ENCODE data around the gene HMG20A. TPM values are rescaled to one million over a fixed set of nuclear protein-coding genes. Genes with fewer than 3 reads are reported as not detected.

Gene HMG20A
- total RNA-seq, 1 experiment from 2014 or later, result 60.2 TPM

DNA sequence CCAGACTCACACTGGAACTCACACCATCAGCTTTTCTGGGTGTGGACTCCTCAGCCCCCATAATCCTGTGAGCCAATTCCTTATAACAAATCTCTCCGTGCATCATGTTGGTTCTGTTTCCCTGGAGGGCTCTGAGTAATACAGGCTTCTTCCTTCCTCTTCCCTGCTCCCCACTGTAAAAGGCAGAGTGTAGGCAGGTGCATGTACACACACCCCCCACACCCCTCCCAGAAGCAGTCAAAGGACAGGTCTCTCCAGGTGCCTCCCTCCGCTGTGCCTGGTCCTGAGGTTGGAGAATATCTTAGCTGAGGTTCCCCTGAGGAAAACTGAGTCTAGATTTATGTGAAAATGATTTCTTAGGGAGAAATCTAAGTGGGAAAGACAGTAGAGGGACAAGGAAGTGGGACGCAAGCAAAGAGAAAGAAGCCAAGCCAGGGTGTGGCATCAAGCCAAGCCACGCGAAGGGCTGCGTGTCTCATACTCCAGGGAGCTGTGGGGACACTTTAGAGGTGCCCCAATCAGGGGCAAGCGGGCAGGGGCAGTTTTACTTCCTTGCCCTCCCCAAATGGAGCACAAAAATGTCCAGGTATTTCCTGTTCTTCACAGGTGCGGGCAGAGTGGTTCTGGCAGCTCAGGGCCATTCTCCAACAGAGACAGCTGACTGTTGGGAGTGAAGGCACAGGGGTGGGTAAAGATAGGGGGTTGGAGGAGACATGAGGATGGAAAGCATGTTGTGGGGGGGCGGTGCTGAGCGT, 86.6 kb downstream of the HMG20A start:
- no peak overlapping the region for H2BK20ac ChIP-seq (ENCODE audit: low read depth, low read length, poor library complexity, severe bottlenecking)
- peaks cover 71 to 78% of the 10 kb centered on the region in 2 experiments for H3K4me1 Mint-ChIP-seq
- H4K20me1 ChIP-seq (ENCODE audit: control insufficient read depth, insufficient read depth, insufficient read length), result no peaks in the 10 kb centered on the region
- no peaks in the 10 kb centered on the region for H3K79me1 ChIP-seq (ENCODE audit: insufficient read depth, low read depth, low read length, poor library complexity, severe bottlenecking)
- H3K23ac ChIP-seq (ENCODE audit: insufficient read length, low read depth, low read length), result no peak overlapping the region
- H4K8ac ChIP-seq (replicated peaks; ENCODE audit: insufficient read length, low read depth, low read length), result no peak overlapping the region
- no peak overlapping the region for H3K56ac ChIP-seq (ENCODE audit: insufficient read length, low read depth, low read length)
- no peak overlapping the region for H3K4me2 ChIP-seq (ENCODE audit: insufficient read depth, insufficient read length, low read length)
- peak overlapping the region in 1 of 2 experiments; percentile 19; a peak in 1 of 5 replicates for H3K4me3 Mint-ChIP-seq
- no peak overlapping the region for H2AK5ac ChIP-seq (ENCODE audit: insufficient read length, low read length)
- no peak overlapping the region for H3K9ac ChIP-seq (ENCODE audit: extremely low read depth, insufficient read length, low read length)
- no peak for DNase-seq
- H3K27ac Mint-ChIP-seq, result peak overlapping the region in 2 of 3 experiments; percentile 56 to 67; a peak in 4 of 7 replicates
- H2AFZ ChIP-seq (ENCODE audit: low read length), result no peak overlapping the region
- H2BK120ac ChIP-seq (ENCODE audit: low read depth, low read length, poor library complexity, severe bottlenecking), result no peak overlapping the region
- H3K4ac ChIP-seq (ENCODE audit: low read depth, low read length), result no peak overlapping the region
- peaks cover 18% of the 10 kb centered on the region for H3K4me1 ChIP-seq (ENCODE audit: insufficient read depth, low read length)
- H3K27me3 Mint-ChIP-seq (ENCODE audit: low read depth), result no peaks in the 10 kb centered on the region
- H3K23me2 ChIP-seq (ENCODE audit: insufficient read length, low read depth, low read length, poor library complexity, severe bottlenecking), result no peaks in the 10 kb centered on the region
- H3K27me3 ChIP-seq (ENCODE audit: insufficient read depth, low read length), result no peaks in the 10 kb centered on the region
- WGBS (ENCODE audit: extremely low coverage, insufficient read length, low lambda C conversion rate), result no CpG with 5 or more reads among the region's 10 CpGs
- H4K91ac ChIP-seq (ENCODE audit: insufficient read length, low read depth, low read length), result no peak overlapping the region
- H2BK5ac ChIP-seq (ENCODE audit: insufficient read length, low read length), result no peak overlapping the region
- H3T11ph ChIP-seq (ENCODE audit: low read length), result no peak overlapping the region
- TF ChIP-seq, protein P1, sequence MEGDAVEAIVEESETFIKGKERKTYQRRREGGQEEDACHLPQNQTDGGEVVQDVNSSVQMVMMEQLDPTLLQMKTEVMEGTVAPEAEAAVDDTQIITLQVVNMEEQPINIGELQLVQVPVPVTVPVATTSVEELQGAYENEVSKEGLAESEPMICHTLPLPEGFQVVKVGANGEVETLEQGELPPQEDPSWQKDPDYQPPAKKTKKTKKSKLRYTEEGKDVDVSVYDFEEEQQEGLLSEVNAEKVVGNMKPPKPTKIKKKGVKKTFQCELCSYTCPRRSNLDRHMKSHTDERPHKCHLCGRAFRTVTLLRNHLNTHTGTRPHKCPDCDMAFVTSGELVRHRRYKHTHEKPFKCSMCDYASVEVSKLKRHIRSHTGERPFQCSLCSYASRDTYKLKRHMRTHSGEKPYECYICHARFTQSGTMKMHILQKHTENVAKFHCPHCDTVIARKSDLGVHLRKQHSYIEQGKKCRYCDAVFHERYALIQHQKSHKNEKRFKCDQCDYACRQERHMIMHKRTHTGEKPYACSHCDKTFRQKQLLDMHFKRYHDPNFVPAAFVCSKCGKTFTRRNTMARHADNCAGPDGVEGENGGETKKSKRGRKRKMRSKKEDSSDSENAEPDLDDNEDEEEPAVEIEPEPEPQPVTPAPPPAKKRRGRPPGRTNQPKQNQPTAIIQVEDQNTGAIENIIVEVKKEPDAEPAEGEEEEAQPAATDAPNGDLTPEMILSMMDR (conservative IDR thresholded peaks at IDR 0.05), result no peak
- H3K14ac ChIP-seq (ENCODE audit: insufficient read depth, low read length), result no peak overlapping the region
- H3K9me3 ChIP-seq (ENCODE audit: control insufficient read depth, low read depth, low read length), result no peaks in the 10 kb centered on the region
- peaks cover 0 to 8% (median 2%) of the 10 kb centered on the region in 3 experiments; a peak in 2 of 7 replicates for H3K36me3 Mint-ChIP-seq (ENCODE audit: insufficient read depth in 1 of 3, low read depth in 3 of 3)
- no peak overlapping the region for H4K5ac ChIP-seq (ENCODE audit: insufficient read length, low read depth, low read length)
- no peak overlapping the region for H3K27ac ChIP-seq (ENCODE audit: insufficient read length, low read depth, low read length)
- no peak overlapping the region for H2BK15ac ChIP-seq (ENCODE audit: low read depth, low read length)
- H3K9me3 Mint-ChIP-seq, result peaks cover 2 to 4% of the 10 kb centered on the region in 2 experiments; a peak in 3 of 5 replicates
- H2BK12ac ChIP-seq (ENCODE audit: insufficient read length, low read depth, low read length), result no peak overlapping the region
- H3K18ac ChIP-seq (ENCODE audit: insufficient read length, low read depth, low read length), result no peak overlapping the region
- no peaks in the 10 kb centered on the region for H3K79me2 ChIP-seq (ENCODE audit: insufficient read depth, low read length)

All from H9 (cell line).